ENCODE results near the gene CLDN5. TPM values are rescaled to one million over a fixed set of nuclear protein-coding genes. Genes with fewer than 3 reads are reported as not detected.
A peak's percentile ranks its signal among the peaks of the same experiment; 100 is the strongest.

Gene CLDN5
- total and polyA plus RNA-seq, 4 donors: 157 to 548 (median 364) TPM

DNA sequence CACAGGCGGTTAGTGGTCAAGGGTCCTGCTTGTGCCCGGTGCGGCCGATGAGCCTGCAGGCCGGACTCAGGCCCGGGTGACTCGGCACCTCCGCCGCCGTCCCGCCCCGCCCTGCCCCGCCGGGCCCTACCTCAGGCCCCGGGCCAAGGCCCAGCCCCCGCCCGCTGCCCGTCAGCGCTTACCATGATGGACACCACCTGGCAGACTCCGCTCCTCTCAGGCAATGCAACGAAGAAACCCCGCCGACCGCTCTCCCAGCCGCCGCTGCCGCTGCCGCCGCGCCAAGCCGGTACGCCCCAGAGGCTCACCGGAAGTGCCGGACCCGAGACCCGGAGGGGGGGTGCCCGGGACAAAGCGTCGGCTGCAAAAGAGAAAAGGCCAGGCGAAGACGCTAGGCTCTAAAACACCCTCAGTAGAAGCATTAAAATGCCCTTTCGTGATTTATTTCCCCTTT, 45.3 kb downstream of the CLDN5 start, which contains the start of gene UFD1:
TSS of gene UFD1 (minus strand) at position 293 of the 454 bp plus-strand sequence. CDS start at position 185, 108 bp downstream.
- no peaks in the 10 kb centered on the region for H3K27me3 ChIP-seq (ENCODE audit: control insufficient read depth in 3 of 3, insufficient read depth in 3 of 3, low read length in 2 of 3)
- H3K9me3 ChIP-seq (ENCODE audit: control insufficient read depth in 4 of 4, insufficient read depth in 3 of 4, low read length in 3 of 4): no peaks in the 10 kb centered on the region
- peak within 1 kb of the TSS; percentile 46 to 80 for H3K9ac ChIP-seq (ENCODE audit: insufficient read depth in 1 of 2, low read length in 2 of 2)
- ATAC-seq (ENCODE audit: insufficient read depth, low FRiP score) (peak; percentile 75), DNase-seq (peak in 2 of 3 donors; percentile 89)
- H3K27ac ChIP-seq (ENCODE audit: low read depth in 1 of 2, low read length in 1 of 2): peak within 1 kb of the TSS; percentile 96 to 99
- 0% methylated on average over 36 to 42 of the region's 42 CpGs for WGBS, 2 donors
- H3K36me3 ChIP-seq (ENCODE audit: control insufficient read depth in 4 of 4, insufficient read depth in 4 of 4, low read length in 4 of 4): peaks cover 0 to 10% (median 3%) of the 10 kb centered on the region in 4 donors
- peak within 1 kb of the TSS; percentile 82 for H3K4me3 ChIP-seq
- no peak for TF ChIP-seq CTCF (IDR thresholded peaks at IDR 0.05; ENCODE audit: control extremely low read depth, extremely low read depth)
- H3K4me1 ChIP-seq (ENCODE audit: control insufficient read depth in 5 of 5, insufficient read depth in 5 of 5, low read length in 5 of 5): peaks cover 0 to 21% (median 3%) of the 10 kb centered on the region in 5 donors

GRCh38 chr22:19478045-19478900, 45.9 kb downstream of the CLDN5 start:
- peaks cover 0 to 21% (median 3%) of the 10 kb centered on the region in 5 donors for H3K4me1 ChIP-seq (ENCODE audit: control insufficient read depth in 5 of 5, insufficient read depth in 5 of 5, low read length in 5 of 5)
- 1 to 2% methylated on average over 31 of the region's 31 CpGs for WGBS, 2 donors
- ATAC-seq (ENCODE audit: insufficient read depth, low FRiP score) (no peak), DNase-seq (peak in 1 of 3 donors; percentile 32)
- peak overlapping the region; percentile 42 to 62 for H3K9ac ChIP-seq (ENCODE audit: insufficient read depth in 1 of 2, low read length in 2 of 2)
- no peaks in the 10 kb centered on the region for H3K27me3 ChIP-seq (ENCODE audit: control insufficient read depth in 3 of 3, insufficient read depth in 3 of 3, low read length in 2 of 3)
- H3K4me3 ChIP-seq: peak overlapping the region; percentile 82
- H3K9me3 ChIP-seq (ENCODE audit: control insufficient read depth in 4 of 4, insufficient read depth in 3 of 4, low read length in 3 of 4): no peaks in the 10 kb centered on the region
- peak overlapping the region; percentile 96 to 99 for H3K27ac ChIP-seq (ENCODE audit: low read depth in 1 of 2, low read length in 1 of 2)
- no peak for TF ChIP-seq CTCF (IDR thresholded peaks at IDR 0.05; ENCODE audit: control extremely low read depth, extremely low read depth)
- H3K36me3 ChIP-seq (ENCODE audit: control insufficient read depth in 4 of 4, insufficient read depth in 4 of 4, low read length in 4 of 4): peaks cover 4 to 15% (median 7%) of the 10 kb centered on the region in 4 donors

- H3K36me3 ChIP-seq (ENCODE audit: control insufficient read depth in 4 of 4, insufficient read depth in 4 of 4, low read length in 4 of 4): peaks cover 9 to 19% (median 11%) of the 10 kb centered on the region in 4 donors
- H3K4me3 ChIP-seq: peak overlapping the region; percentile 82
- ATAC-seq (ENCODE audit: insufficient read depth, low FRiP score): no peak
- 21 to 23% methylated on average over 5 of the region's 5 CpGs for WGBS, 2 donors
- peaks cover 0 to 21% (median 3%) of the 10 kb centered on the region in 5 donors for H3K4me1 ChIP-seq (ENCODE audit: control insufficient read depth in 5 of 5, insufficient read depth in 5 of 5, low read length in 5 of 5)
- peak in 2 of 3 donors; percentile 73 for DNase-seq
- peak overlapping the region; percentile 37 to 96 for H3K27ac ChIP-seq (ENCODE audit: low read depth in 1 of 2, low read length in 1 of 2)
- no peak for TF ChIP-seq CTCF (IDR thresholded peaks at IDR 0.05; ENCODE audit: control extremely low read depth, extremely low read depth)
- H3K27me3 ChIP-seq (ENCODE audit: control insufficient read depth in 3 of 3, insufficient read depth in 3 of 3, low read length in 2 of 3): no peaks in the 10 kb centered on the region
- no peaks in the 10 kb centered on the region for H3K9me3 ChIP-seq (ENCODE audit: control insufficient read depth in 4 of 4, insufficient read depth in 3 of 4, low read length in 3 of 4)
- H3K9ac ChIP-seq (ENCODE audit: insufficient read depth in 1 of 2, low read length in 2 of 2): peak overlapping the region; percentile 42 to 62
These were observed 46.7 kb downstream of the CLDN5 start for GRCh38 chr22:19477321-19478044.
